HG02943 (cell line): ENCODE data around the gene PEX10.

Experiments
- ATAC-seq: cut with Tn5 transposase; IDR thresholded peaks from one replicate; pipeline ENCODE4 v1.9.1; 2021; ENCODE audit warnings: mild to moderate bottlenecking, low read depth, moderate library complexity; ENCODE audit not compliant: unreplicated experiment

PEX10 gene

DNA sequence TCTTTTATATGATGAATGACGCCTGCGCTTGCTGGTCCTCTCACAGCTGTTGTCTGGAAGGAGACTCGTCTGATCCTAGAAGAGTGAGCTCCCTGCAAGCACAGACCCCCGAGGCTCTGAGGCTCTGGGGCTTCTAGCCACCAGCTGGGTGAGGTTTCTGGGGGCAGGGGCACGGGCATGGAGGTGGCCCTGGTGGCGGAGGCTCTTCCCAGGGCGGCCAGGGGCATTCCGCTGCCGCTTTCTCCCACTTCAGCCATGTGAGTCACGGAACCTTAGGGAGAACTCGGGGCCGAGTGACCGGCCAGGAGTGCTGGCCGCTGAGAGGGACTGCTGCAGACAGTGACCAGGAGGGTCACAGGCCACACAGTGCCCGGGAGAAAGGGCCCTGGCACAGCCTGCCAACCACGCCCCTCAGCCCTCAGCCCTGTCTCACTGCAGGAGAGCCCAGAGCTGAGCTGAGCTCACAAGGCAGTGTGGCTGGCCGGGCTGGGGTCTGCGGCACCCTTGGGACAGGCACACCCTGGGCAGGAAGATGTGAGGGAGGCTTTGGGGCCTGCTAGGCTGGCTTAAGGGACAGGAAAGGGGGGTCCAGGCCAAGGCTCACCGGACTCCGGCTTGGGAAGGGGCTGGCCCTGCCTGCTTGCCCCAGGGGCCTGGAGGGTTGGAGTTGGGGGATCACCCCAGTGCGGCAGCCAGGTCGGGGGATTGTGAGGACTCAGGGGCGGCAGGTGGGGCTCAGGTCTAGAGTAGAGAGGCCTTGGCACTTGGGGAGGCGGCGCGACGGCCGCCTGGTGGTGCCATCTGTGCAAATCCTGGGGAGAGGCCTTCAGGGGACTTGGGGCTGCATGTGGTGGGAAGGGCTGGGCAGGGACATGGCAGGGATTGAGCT is 56.7 kb downstream of the PEX10 start:
- ATAC-seq, result no peak

- ATAC-seq, result no peak
Observed at GRCh38 chr1:2354511-2355372, 57.6 kb downstream of the PEX10 start.
